Smooth muscle cell (in vitro differentiated cells): ENCODE data around the gene EDNRA. TPM values are rescaled to one million over a fixed set of nuclear protein-coding genes. Genes with fewer than 3 reads are reported as not detected.

Experiments
- DNase-seq: peaks from one replicate; lab custom pipeline; 2025; ENCODE audit not compliant: unreplicated experiment; lab: John Stamatoyannopoulos, UW
- H2AFZ ChIP-seq: fragments of 200-600 bp; sonication (generic); 2 replicates; pipeline ENCODE4 v1.6.0; 2016; ENCODE audit warnings: antibody characterized with exemption, low read depth, mild to moderate bottlenecking
- H3F3A ChIP-seq: fragments of 200-600 bp; sonication (generic); 2 replicates; pipeline ENCODE4 v1.6.0; 2017; ENCODE audit warnings: antibody characterized with exemption, low read depth
- H3K27ac ChIP-seq: fragments of 200-600 bp; sonication (generic); 2 replicates; pipeline ENCODE4 v1.5.1; 2016; ENCODE audit warnings: low read depth, mild to moderate bottlenecking
- H3K27me3 ChIP-seq: fragments of 200-600 bp; sonication (generic); 2 replicates; pipeline ENCODE4 v1.6.1; 2016; ENCODE audit warnings: low read depth, mild to moderate bottlenecking
- H3K36me3 ChIP-seq: fragments of 200-600 bp; sonication (generic); 2 replicates; pipeline ENCODE4 v1.5.1; 2016; ENCODE audit warnings: low read depth
- H3K4me1 ChIP-seq: fragments of 200-600 bp; sonication (generic); 2 replicates; pipeline ENCODE4 v1.5.1; 2016; ENCODE audit warnings: low read depth
- H3K4me2 ChIP-seq: fragments of 200-600 bp; sonication (generic); 2 replicates; pipeline ENCODE4 v1.6.0; 2016; ENCODE audit warnings: mild to moderate bottlenecking
- H3K4me3 ChIP-seq: fragments of 200-600 bp; sonication (generic); 2 replicates; pipeline ENCODE4 v1.5.1; 2016; ENCODE audit warnings: mild to moderate bottlenecking
- H3K79me2 ChIP-seq: fragments of 200-600 bp; sonication (generic); 2 replicates; pipeline ENCODE4 v1.6.0; 2016; ENCODE audit warnings: low read depth, mild to moderate bottlenecking
- H3K9ac ChIP-seq: fragments of 200-600 bp; sonication (generic); 2 replicates; pipeline ENCODE4 v1.6.0; 2016; ENCODE audit warnings: low read depth
- H3K9me3 ChIP-seq: fragments of 200-600 bp; sonication (generic); replicated peaks from 2 replicates; pipeline ENCODE4 v1.5.1; 2016; ENCODE audit warnings: low read depth
- H4K20me1 ChIP-seq: fragments of 200-600 bp; sonication (generic); 2 replicates; pipeline ENCODE4 v1.6.0; 2016; ENCODE audit warnings: low read depth
- CTCF ChIP-seq: fragments of 200-600 bp; sonication (generic); IDR thresholded peaks from 2 replicates; pipeline ENCODE4 v1.5.1; 2017; ENCODE audit warnings: borderline replicate concordance, mild to moderate bottlenecking, antibody characterized with exemption; ENCODE audit not compliant: insufficient read depth, poor library complexity, severe bottlenecking
- WGBS: methylation state at CpG from one replicate; pipeline ENCODE4 v1.1.7; 2016; ENCODE audit warnings: low lambda C conversion rate; 5-methylcytosine and 5-hydroxymethylcytosine counted together
- polyA plus RNA-seq: library from polyadenylated mRNA; unstranded; fragments of >200 nt; fragmentation: Nextera tagmentation; extraction: Ambion mirVana; gene quantifications from 2 replicates; pipeline ENCODE4 v1.2.1, GENCODE V29; 2016
- total RNA-seq: library from RNA; depleted of rRNA; stranded (reverse); fragments of >200 nt; gene quantifications from 2 replicates; pipeline ENCODE4 v1.2.3, GENCODE V29; 2014

Gene EDNRA
- total and polyA plus RNA-seq, 2 experiments from 2014 or later: 4.8 to 8.6 TPM

GRCh38 chr4:147509386-147509785 is 28.5 kb downstream of the EDNRA start:
- 89% methylated on average over 2 of the region's 2 CpGs for WGBS
- Histone ChIP-seq H4K20me1 (no peaks in the 10 kb centered on the region), H3K9me3 (no peaks in the 10 kb centered on the region), H3K4me3 (no peak overlapping the region), H3K79me2 (no peaks in the 10 kb centered on the region), H3K9ac (no peak overlapping the region), H3K27me3 (no peaks in the 10 kb centered on the region), H3K27ac (no peak overlapping the region), H3K4me1 (no peaks in the 10 kb centered on the region), H2AFZ (no peak overlapping the region), H3F3A (no peaks in the 10 kb centered on the region), H3K36me3 (no peaks in the 10 kb centered on the region), H3K4me2 (no peak overlapping the region)
- TF ChIP-seq CTCF: no peak
- DNase-seq: no peak

GRCh38 chr4:147510962-147511668 is 30.2 kb downstream of the EDNRA start:
- Histone ChIP-seq H4K20me1 (no peaks in the 10 kb centered on the region), H3K4me1 (no peaks in the 10 kb centered on the region), H2AFZ (no peak overlapping the region), H3K9me3 (no peaks in the 10 kb centered on the region), H3K36me3 (no peaks in the 10 kb centered on the region), H3K9ac (no peak overlapping the region), H3K4me2 (no peak overlapping the region), H3K27me3 (no peaks in the 10 kb centered on the region), H3K27ac (no peak overlapping the region), H3F3A (no peaks in the 10 kb centered on the region), H3K4me3 (no peak overlapping the region), H3K79me2 (no peaks in the 10 kb centered on the region)
- no peak for TF ChIP-seq CTCF
- 88% methylated on average over 2 of the region's 2 CpGs for WGBS
- DNase-seq: no peak

GRCh38 chr4:147513091-147513490 is 32.2 kb downstream of the EDNRA start:
- H2AFZ ChIP-seq: no peak overlapping the region
- DNase-seq: no peak
- WGBS: 86% methylated on average over 2 of the region's 2 CpGs
- H3K4me1 ChIP-seq: no peaks in the 10 kb centered on the region
- no peaks in the 10 kb centered on the region for H3F3A ChIP-seq
- H3K9me3 ChIP-seq: no peaks in the 10 kb centered on the region
- no peak overlapping the region for H3K27ac ChIP-seq
- no peaks in the 10 kb centered on the region for H3K79me2 ChIP-seq
- no peak overlapping the region for H3K9ac ChIP-seq
- TF ChIP-seq CTCF: no peak
- no peaks in the 10 kb centered on the region for H4K20me1 ChIP-seq
- H3K4me3 ChIP-seq: no peak overlapping the region
- no peaks in the 10 kb centered on the region for H3K27me3 ChIP-seq
- no peaks in the 10 kb centered on the region for H3K36me3 ChIP-seq
- H3K4me2 ChIP-seq: no peak overlapping the region

- Histone ChIP-seq H3K4me1 (no peaks in the 10 kb centered on the region), H3K27ac (no peak overlapping the region), H3K36me3 (no peaks in the 10 kb centered on the region), H3F3A (no peaks in the 10 kb centered on the region), H3K9me3 (no peaks in the 10 kb centered on the region), H3K4me3 (no peak overlapping the region), H3K4me2 (no peak overlapping the region), H4K20me1 (no peaks in the 10 kb centered on the region), H3K27me3 (no peaks in the 10 kb centered on the region), H2AFZ (no peak overlapping the region), H3K9ac (no peak overlapping the region), H3K79me2 (no peaks in the 10 kb centered on the region)
- peak; percentile 22 for TF ChIP-seq CTCF
- DNase-seq: no peak
- 87% methylated on average over 6 of the region's 6 CpGs for WGBS
Measured at GRCh38 chr4:147513952-147514351, 33.1 kb downstream of the EDNRA start.
